HG03460 (cell line): ENCODE results near the gene APOL2.
"Not testable (repeated sequence)": the region's sequence is repeated elsewhere in the genome, so short reads cannot be mapped to it uniquely, and the experiment has no call there.

ENCODE experiments used
- ATAC-seq: cut with Tn5 transposase; IDR thresholded peaks from one replicate; pipeline ENCODE4 v1.9.1; 2021; ENCODE audit not compliant: unreplicated experiment

APOL2 gene

GRCh38 chr22:36239401-36240171, at the start of gene APOL2:
Gene APOL2 (minus strand): TSS chr22:36239527. CDS start chr22:36233162, 6,365 bp downstream.
- peak; percentile 80 for ATAC-seq

GRCh38 chr22:36288571-36289405, 49.5 kb upstream of the APOL2 start:
- no peak for ATAC-seq

GRCh38 chr22:36287881-36288515, 48.7 kb upstream of the APOL2 start:
- no peak for ATAC-seq

GRCh38 chr22:36286096-36286957, 47.0 kb upstream of the APOL2 start:
- no peak for ATAC-seq

GRCh38 chr22:36285545-36285944, 46.2 kb upstream of the APOL2 start:
- no peak for ATAC-seq

GRCh38 chr22:36285017-36285416, 45.7 kb upstream of the APOL2 start:
- ATAC-seq = no peak

GRCh38 chr22:36284171-36284571, 44.8 kb upstream of the APOL2 start:
- ATAC-seq = no peak

- ATAC-seq = no peak
Observed at GRCh38 chr22:36282328-36282831, 43.1 kb upstream of the APOL2 start.

- no peak for ATAC-seq
Observed at GRCh38 chr22:36281781-36282327, 42.5 kb upstream of the APOL2 start.

GRCh38 chr22:36280379-36280778, 41.1 kb upstream of the APOL2 start:
- ATAC-seq = no peak

GRCh38 chr22:36279219-36279666, 39.9 kb upstream of the APOL2 start:
- no peak for ATAC-seq

- no peak for ATAC-seq
Observed at GRCh38 chr22:36277482-36278291, 38.4 kb upstream of the APOL2 start.

GRCh38 chr22:36274531-36274930, 35.2 kb upstream of the APOL2 start:
- no peak for ATAC-seq

- ATAC-seq = not testable (repeated sequence)
Observed at GRCh38 chr22:36271951-36272350, 32.6 kb upstream of the APOL2 start.

GRCh38 chr22:36271231-36271630, 31.9 kb upstream of the APOL2 start:
- ATAC-seq = not testable (repeated sequence)

- ATAC-seq = no peak
Observed at GRCh38 chr22:36267896-36268485, 28.7 kb upstream of the APOL2 start.

- no peak for ATAC-seq
Observed at GRCh38 chr22:36267058-36267457, 27.7 kb upstream of the APOL2 start.

GRCh38 chr22:36263886-36264664, 24.7 kb upstream of the APOL2 start:
- not testable (repeated sequence) for ATAC-seq
